Measurements from ENCODE around the gene SHMT2. TPM values are rescaled to one million over a fixed set of nuclear protein-coding genes. Genes with fewer than 3 reads are reported as not detected.

The SHMT2 gene
- total and polyA plus RNA-seq, 2 donors (not counting 1 experiment from before 2014, with no cell fraction given), result 154 to 380 TPM

GRCh38 chr12:57221169-57221917 lies 8.2 kb upstream of the SHMT2 start:
- no peaks in the 10 kb centered on the region for H3K79me2 ChIP-seq (ENCODE audit: control insufficient read depth, insufficient read depth, low read length)
- no peak overlapping the region for H3K4me3 ChIP-seq (replicated peaks in 1 of 4; ENCODE audit: control extremely low read depth in 1 of 4, insufficient read depth in 1 of 4, low read depth in 3 of 4, low read length in 4 of 4)
- no peaks in the 10 kb centered on the region for H3K36me3 ChIP-seq (ENCODE audit: control insufficient read depth, insufficient read depth, low read length)
- no peak overlapping the region for H3K27ac ChIP-seq (ENCODE audit: insufficient read depth, low read length)
- H3K4me2 ChIP-seq (ENCODE audit: extremely low read depth, insufficient read depth, low read length), result no peak overlapping the region
- H3K27me3 ChIP-seq (ENCODE audit: control insufficient read depth, insufficient read depth, low read length), result peaks cover 40% of the 10 kb centered on the region
- no peak overlapping the region for H3K9ac ChIP-seq (ENCODE audit: insufficient read depth, low read length)
- peak; percentile 14 for TF ChIP-seq EZH2 (IDR thresholded peaks at IDR 0.05; ENCODE audit: low read length, missing control alignments)
- no peak for TF ChIP-seq CTCF (conservative IDR thresholded peaks at IDR 0.05 in 1 of 2, IDR thresholded peaks at IDR 0.05 in 1 of 2; ENCODE audit: low read depth in 1 of 2, low read length in 2 of 2)
- no peaks in the 10 kb centered on the region for H3K9me3 ChIP-seq (ENCODE audit: control insufficient read depth, insufficient read depth, low read depth, low read length)
- H3K4me1 ChIP-seq (ENCODE audit: control insufficient read depth, extremely low read depth, insufficient read depth, low read length), result peaks cover 6% of the 10 kb centered on the region
- no peak overlapping the region for H2AFZ ChIP-seq (ENCODE audit: low read length)
- no peaks in the 10 kb centered on the region for H4K20me1 ChIP-seq (ENCODE audit: control insufficient read depth, extremely low read depth, insufficient read depth, low read length)
- DNase-seq (ENCODE audit: low read depth in 2 of 2), result no peak

GRCh38 chr12:57222286-57223190 lies 7.0 kb upstream of the SHMT2 start:
- H3K36me3 ChIP-seq (ENCODE audit: control insufficient read depth, insufficient read depth, low read length), result no peaks in the 10 kb centered on the region
- no peak overlapping the region for H2AFZ ChIP-seq (ENCODE audit: low read length)
- H4K20me1 ChIP-seq (ENCODE audit: control insufficient read depth, extremely low read depth, insufficient read depth, low read length), result no peaks in the 10 kb centered on the region
- peaks cover 7% of the 10 kb centered on the region for H3K4me1 ChIP-seq (ENCODE audit: control insufficient read depth, extremely low read depth, insufficient read depth, low read length)
- H3K9me3 ChIP-seq (ENCODE audit: control insufficient read depth, insufficient read depth, low read depth, low read length), result no peaks in the 10 kb centered on the region
- TF ChIP-seq CTCF (conservative IDR thresholded peaks at IDR 0.05 in 1 of 2, IDR thresholded peaks at IDR 0.05 in 1 of 2; ENCODE audit: low read depth in 1 of 2, low read length in 2 of 2) (no peak), EZH2 (IDR thresholded peaks at IDR 0.05; ENCODE audit: low read length, missing control alignments) (no peak)
- no peak overlapping the region for H3K27ac ChIP-seq (ENCODE audit: insufficient read depth, low read length)
- DNase-seq (ENCODE audit: low read depth in 2 of 2), result no peak
- H3K4me3 ChIP-seq (replicated peaks in 1 of 4; ENCODE audit: control extremely low read depth in 1 of 4, insufficient read depth in 1 of 4, low read depth in 3 of 4, low read length in 4 of 4), result no peak overlapping the region
- no peak overlapping the region for H3K4me2 ChIP-seq (ENCODE audit: extremely low read depth, insufficient read depth, low read length)
- no peaks in the 10 kb centered on the region for H3K79me2 ChIP-seq (ENCODE audit: control insufficient read depth, insufficient read depth, low read length)
- H3K27me3 ChIP-seq (ENCODE audit: control insufficient read depth, insufficient read depth, low read length), result peaks cover 38% of the 10 kb centered on the region
- H3K9ac ChIP-seq (ENCODE audit: insufficient read depth, low read length), result no peak overlapping the region
